NCI-H1694 treated with DMSO at 0.1 percent for 48 hours (cell line): ENCODE data around the gene GBP1.
"Not testable (repeated sequence)": the region's sequence is repeated elsewhere in the genome, so short reads cannot be mapped to it uniquely, and the experiment has no call there.

ENCODE experiments used
- DNase-seq: peaks from one replicate; lab custom pipeline; 2025; lab: John Stamatoyannopoulos, UW

GBP1 gene

GRCh38 chr1:89051300-89051954 lies 13.6 kb downstream of the GBP1 start:
- no peak for DNase-seq

GRCh38 chr1:89050649-89051033 lies 14.4 kb downstream of the GBP1 start:
- no peak for DNase-seq

- not testable (repeated sequence) for DNase-seq
Observed at GRCh38 chr1:89049901-89050648, 14.9 kb downstream of the GBP1 start.

- DNase-seq = not testable (repeated sequence)
Observed at GRCh38 chr1:89049187-89049586, 15.8 kb downstream of the GBP1 start.

- DNase-seq = no peak
Observed at GRCh38 chr1:89047734-89048133, 17.3 kb downstream of the GBP1 start.

GRCh38 chr1:89046318-89047183 lies 18.5 kb downstream of the GBP1 start:
- DNase-seq = not testable (repeated sequence)

GRCh38 chr1:89044970-89045721 lies 19.9 kb downstream of the GBP1 start:
- no peak for DNase-seq

- DNase-seq = no peak
Observed at GRCh38 chr1:89043940-89044339, 21.1 kb downstream of the GBP1 start.

- no peak for DNase-seq
Observed at GRCh38 chr1:89042491-89042890, 22.5 kb downstream of the GBP1 start.

- no peak for DNase-seq
Observed at GRCh38 chr1:89041721-89042120, 23.3 kb downstream of the GBP1 start.

- no peak for DNase-seq
Observed at GRCh38 chr1:89041119-89041641, 23.8 kb downstream of the GBP1 start.

- DNase-seq = no peak
Observed at GRCh38 chr1:89040315-89040626, 24.7 kb downstream of the GBP1 start.

- no peak for DNase-seq
Observed at GRCh38 chr1:89037186-89037585, 27.8 kb downstream of the GBP1 start.

GRCh38 chr1:89035080-89035479 lies 29.9 kb downstream of the GBP1 start:
- no peak for DNase-seq

- DNase-seq = not testable (repeated sequence)
Observed at GRCh38 chr1:89034004-89034403, 31.0 kb downstream of the GBP1 start.

GRCh38 chr1:89029051-89029450 lies 36.0 kb downstream of the GBP1 start:
- not testable (repeated sequence) for DNase-seq

- no peak for DNase-seq
Observed at GRCh38 chr1:89025928-89026327, 39.1 kb downstream of the GBP1 start.

- no peak for DNase-seq
Observed at GRCh38 chr1:89023026-89023425, 42.0 kb downstream of the GBP1 start.

- no peak for DNase-seq
Observed at GRCh38 chr1:89022167-89022959, 42.6 kb downstream of the GBP1 start, which contains the start of gene GBP3. Gene GBP3 (minus strand): TSS chr1:89022866. CDS start chr1:89020721, 2,145 bp downstream.

GRCh38 chr1:89018318-89018717 lies 46.7 kb downstream of the GBP1 start:
- not testable (repeated sequence) for DNase-seq

- DNase-seq = no peak
Observed at GRCh38 chr1:89008511-89008910, 56.5 kb downstream of the GBP1 start.
